ENCODE data around the gene NOL4L.

The NOL4L gene

DNA sequence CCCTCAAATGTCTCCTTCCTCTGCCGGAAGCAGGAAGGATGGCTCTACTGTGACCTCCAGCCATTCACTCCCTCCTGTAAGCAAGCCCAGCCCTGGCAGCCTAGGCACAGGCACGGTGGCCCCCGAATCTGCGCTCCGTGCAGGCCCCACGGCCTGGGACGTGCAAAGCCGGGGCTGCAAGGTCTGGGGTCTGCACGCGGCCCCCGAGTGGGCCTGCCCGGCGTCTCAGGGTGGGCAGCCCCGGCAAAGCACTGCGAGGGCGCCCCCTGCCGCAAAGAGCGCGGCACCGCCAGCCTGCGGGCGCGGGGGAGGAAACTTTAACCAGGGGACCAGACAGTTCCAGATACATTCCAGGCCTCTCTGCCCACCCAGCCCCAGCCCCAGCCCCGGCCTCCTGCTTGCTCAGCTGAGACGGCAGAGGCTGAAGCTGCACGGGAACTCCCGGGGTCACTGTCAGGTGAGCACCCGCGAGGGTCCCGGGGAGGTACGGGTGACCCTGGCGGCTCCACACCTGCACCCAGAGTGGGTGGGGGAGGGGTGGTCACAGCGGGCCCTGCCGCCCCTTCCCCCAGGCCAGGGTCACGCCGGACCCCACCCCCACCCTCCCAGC lies 128.2 kb downstream of the NOL4L start:
- DNase-seq (ENCODE audit: low spot score), result peak; percentile 50

- no peak for DNase-seq (ENCODE audit: low spot score)
Observed at GRCh38 chr20:32455901-32456701, 129.0 kb downstream of the NOL4L start.

DNA sequence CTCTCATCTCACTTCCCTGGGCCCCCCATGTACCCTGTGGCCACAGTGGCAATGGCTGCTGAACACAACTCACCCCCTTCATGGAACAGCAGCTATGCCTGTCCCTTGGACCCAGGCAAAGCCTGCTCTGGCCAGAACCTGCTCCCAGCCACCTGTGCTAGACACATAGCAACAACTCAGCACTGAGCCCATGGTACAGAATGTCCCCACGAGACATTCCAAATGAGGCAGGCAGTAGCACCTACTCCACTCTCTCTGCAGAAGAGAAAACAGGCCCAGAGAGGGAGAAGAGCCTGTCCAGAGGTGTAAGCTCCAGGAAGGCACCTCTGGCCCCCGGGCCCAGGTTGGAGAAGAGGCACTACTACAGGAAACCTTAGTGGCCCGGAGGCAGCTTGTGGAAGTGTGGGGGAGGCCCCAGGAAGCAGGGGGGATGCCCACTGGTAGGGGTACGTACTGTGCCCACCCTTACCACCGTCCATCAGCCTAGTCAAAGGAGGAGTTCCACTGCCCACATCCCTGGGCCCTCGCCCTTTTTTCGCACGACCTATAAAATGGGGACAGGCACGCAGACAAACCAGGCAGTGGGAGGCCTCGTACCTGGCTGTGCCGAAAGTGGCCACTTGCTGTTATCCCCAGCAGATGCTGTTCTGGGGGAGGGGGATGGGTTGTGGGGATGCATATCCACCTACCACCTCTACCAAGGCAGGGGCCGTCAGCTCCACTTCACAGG lies 129.8 kb downstream of the NOL4L start:
- DNase-seq (ENCODE audit: low spot score), result peak; percentile 71

GRCh38 chr20:32454164-32455145 lies 130.7 kb downstream of the NOL4L start:
- no peak for DNase-seq (ENCODE audit: low spot score)

DNA sequence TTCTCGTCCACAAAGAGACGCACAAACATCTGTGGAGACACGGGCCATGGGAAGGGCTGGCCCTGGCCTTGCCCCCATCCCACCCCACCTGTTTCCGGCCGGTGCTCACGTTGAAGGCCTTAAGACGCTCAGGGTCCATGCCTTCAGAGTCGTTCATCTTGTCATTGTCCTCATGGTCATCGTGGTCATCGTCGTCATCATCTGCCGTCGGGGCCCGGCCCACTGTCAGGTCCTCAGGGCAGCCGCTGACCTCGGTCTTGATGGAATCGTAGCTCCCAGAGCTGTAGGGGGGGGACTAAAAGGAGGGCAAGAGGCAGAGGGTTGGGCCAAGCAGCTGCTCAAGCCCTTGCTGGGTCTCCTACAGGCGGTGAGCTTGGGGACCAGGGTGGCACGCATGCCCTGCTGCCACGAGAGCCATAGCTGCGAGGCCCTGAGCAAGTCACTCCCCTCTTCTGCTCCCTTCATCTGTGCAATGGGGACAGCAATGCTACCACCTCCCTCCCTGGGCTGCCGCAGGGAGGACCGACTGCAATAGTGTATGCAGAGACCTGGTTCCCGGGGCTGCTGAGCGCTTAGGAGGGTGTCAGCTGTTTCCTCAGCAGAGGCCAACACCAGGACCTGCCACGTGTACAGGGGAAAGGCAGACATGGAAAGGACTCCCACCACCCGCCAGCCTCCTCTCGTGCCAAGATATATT lies 131.5 kb downstream of the NOL4L start:
- no peak for DNase-seq (ENCODE audit: low spot score)

DNA sequence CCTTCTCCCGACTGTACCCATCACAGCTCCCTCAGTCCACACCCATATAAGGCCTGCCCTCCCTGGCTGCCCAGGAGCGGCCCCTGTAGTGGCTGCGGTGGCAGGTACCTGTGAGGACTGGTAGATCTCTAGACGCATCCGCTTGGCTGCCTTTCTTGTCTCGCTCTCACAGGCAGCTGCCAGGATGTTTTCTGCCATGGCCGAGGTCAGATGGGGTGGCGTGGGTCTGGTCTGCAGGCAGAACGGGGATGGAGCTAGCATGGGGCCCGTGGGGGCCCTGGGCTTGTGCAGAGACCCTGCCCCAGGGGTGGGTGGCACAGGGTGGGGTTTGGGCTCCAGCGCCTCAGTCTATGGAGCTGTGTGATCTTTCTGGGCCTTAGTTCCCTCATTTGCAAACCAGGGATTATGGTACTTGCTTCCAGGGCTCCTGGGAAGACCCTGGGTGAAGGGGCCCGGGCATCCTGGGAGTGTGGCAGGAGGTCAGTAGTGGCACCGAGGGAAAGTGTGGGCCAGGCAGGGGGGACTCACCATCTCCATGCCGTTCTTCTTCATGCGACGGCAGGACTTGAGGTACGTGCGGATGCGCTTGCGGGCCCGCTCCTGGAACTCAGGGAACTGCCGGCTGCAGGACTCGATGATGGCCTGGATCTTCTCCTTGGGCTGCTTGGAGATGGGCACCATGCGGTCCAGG lies 132.2 kb downstream of the NOL4L start:
- DNase-seq (ENCODE audit: low spot score), result no peak

GRCh38 chr20:32451682-32452461 lies 133.3 kb downstream of the NOL4L start:
- no peak for DNase-seq (ENCODE audit: low spot score)

GRCh38 chr20:32451340-32451681 lies 133.8 kb downstream of the NOL4L start:
- DNase-seq (ENCODE audit: low spot score), result no peak

GRCh38 chr20:32450484-32451061 lies 134.6 kb downstream of the NOL4L start:
- DNase-seq (ENCODE audit: low spot score), result no peak

DNA sequence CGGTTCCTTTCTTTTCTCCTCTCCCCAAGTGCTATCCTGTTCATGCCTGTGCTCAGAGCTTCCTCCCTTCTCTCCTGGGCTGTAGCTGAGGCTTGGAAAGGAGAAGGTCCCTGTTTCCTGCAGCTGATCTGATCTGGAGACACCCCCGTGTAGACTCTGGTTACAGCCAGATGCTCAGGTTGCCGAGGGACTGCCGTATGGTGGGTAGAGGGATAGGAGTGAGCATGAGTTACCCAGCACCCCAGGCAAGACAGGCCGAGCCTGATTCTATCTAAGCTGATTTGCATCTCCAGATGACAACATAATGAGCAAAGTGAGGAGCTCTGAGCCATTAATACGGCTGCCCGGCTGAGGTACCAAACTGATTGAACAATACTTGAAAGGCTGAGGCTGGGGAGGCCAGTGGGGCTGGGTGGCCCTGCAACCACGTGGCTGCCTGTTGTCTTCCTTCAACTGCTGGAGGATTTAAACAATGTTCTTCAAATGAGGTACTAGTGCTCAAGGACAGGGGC lies 135.2 kb downstream of the NOL4L start:
- no peak for DNase-seq (ENCODE audit: low spot score)

DNA sequence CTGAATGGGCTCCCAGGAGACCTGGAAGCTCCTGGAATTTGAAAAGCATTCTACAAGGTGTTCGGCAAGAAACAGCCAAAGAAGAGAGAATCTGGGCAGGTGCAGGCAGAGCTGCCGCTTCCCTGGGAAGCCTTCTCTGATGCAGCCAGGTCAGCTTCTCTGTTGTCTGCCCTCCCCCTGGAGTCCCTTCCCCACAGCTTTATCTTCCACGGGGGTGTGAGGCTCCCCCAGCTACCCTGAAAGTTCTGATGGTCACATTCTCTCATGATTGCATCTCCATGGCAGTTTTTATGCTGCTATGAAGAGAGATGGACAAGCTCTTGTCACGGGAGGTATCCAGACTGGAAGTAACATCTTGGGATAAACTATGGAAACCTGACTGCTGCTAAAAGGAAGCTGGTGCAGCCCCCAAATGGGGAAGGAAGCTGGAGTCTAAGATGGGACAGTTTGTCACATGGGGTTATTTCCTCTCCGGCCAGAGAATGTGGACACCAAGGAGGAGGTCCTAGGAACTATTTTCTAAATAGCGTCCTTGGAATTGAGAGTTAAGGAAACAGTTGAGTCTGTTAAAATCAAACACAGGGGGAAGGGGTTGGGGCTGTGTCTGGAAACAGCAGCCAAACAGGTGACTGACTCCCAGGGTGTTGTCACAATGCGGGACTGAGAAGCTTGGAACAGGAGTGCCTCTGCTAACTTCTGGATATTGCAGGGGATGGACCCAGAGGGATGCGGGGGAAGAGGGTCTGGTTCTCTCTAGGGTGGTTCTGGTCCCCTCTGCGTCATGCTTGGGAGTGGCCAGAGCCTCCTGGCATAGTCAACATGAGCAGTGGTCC lies 135.9 kb downstream of the NOL4L start:
- DNase-seq (ENCODE audit: low spot score), result no peak

DNA sequence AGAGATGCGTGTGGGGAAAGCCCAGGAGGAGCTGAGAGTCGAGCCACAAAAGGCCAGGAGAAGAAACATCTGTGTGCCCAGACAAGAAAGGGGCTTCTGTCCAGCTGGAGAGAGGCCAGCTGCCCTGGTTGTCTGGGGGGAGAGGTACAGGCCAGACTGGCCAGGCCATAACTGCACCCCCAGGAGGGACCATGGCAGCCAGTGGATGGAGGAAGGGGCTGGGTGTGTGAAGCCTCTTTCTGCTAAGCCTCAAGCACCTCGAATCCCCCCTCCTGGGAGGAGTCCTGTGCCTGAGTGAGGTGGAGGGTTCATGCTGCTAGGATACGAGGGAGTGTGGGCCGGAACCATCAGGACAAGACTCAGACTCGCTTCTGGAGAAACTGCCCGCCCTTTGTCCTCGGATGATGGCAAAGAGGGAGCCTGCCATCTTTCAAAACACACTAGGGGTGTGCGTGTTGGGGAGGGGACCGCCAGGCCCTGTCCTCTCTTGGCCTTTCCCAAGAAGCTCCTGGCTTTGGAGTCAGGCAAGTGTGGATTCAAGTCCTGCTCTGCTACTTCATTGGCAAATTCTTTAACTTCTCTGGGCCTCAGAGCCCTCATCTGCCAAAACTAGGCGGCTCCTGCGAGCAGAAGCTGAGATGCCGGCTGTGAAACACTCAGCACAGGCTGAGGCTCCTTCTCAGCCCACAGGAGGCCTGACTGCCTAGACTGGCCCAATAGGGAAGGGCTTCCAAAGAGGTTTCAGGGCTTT lies 136.7 kb downstream of the NOL4L start:
- peak; percentile 49 for DNase-seq (ENCODE audit: low spot score)

GRCh38 chr20:32447136-32448027 lies 137.8 kb downstream of the NOL4L start:
- DNase-seq (ENCODE audit: low spot score), result peak; percentile 73

DNA sequence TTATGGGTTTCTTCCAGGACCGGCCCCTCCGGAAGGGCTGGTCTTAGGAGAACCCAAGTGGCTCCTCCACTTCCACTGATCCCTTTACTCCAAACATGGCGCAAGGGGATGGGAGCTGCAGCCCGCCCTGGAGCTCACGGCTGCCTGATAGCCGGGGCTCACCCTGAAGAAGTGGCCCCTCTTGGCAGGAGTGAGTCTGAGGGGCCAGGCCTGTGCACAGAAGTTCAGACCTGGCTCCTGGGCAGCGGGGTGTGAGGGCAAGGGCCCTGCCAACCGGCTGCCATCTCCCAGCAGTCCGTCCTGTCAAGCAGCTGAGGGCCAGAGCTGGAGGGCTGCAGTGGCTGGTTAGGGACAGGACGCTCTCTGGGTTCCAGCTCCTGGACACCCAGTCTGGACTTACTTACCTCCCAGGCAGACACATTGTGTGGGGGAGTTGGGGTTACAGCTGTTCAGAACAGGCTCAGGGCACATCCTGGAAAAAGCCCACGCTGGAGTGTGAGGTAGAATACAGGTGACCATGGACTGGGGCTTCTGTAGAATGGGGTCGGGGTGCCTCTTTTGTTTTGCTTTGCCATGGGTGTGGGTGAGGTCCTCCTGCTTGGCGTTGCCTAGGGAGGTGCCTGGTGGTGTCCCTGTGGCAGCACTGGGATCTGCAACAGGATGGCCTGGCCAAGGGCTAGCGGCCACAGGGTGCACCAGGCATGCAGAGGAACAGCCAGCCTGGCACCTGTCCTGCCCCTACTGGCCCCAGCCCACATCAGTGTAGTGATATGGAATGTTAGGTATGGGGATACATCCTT lies 138.6 kb downstream of the NOL4L start:
- no peak for DNase-seq (ENCODE audit: low spot score)

DNA sequence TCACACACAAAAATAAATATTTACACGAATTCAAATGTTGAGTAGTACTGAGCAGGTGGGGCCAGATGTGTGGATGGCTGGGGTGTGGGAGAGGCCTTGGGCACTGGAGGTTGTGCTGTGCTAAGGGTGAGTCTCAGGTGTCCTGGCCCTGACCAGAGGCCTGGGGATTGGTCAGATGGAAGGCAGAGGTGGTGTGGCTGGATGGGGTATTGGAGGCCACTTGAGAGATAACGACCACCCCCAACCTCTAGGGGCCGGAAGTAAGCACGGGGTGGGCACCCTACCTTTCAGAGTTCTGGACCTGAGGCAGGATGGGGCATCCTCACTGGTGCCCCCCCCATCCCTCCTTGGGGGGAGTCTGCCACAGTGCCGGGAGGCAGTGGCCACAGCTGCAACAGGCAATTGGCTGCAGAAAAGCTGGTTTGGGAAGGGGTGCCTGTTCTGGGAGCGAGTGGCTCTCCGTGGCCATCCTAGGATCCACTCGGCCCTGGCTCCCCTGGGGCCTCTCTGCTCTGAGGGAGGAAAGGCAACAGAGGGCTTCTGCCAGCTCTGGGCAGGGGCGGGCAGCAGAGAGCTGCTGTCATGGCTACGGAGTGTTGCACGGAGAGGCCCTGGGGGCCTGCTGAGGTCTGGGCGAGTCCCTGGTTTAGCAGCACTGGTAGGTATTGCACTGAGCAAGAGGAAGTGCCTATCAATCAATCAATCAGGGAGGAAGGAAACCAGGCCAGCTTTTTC lies 139.4 kb downstream of the NOL4L start:
- DNase-seq (ENCODE audit: low spot score), result no peak
